ENCODE measurements around the gene KCNIP3. TPM values are rescaled to one million over a fixed set of nuclear protein-coding genes. Genes with fewer than 3 reads are reported as not detected.

Gene KCNIP3
- total and polyA plus RNA-seq, 9 of the 15 experiments (the other 6 are each of a cell fraction or from before 2014, with no cell fraction given), result 0.04 TPM; not detected in 8

- H3K27ac ChIP-seq (ENCODE audit: extremely low read depth, low read depth, low read length), result no peak overlapping the region
- FAIRE-seq, result no peak
- no peak overlapping the region for H2AFZ ChIP-seq (ENCODE audit: low read depth, low read length)
- H3K36me3 ChIP-seq (ENCODE audit: control insufficient read depth, insufficient read depth, low read length), result no peaks in the 10 kb centered on the region
- H3K9me1 ChIP-seq (ENCODE audit: control insufficient read depth, insufficient read depth, low read length), result no peaks in the 10 kb centered on the region
- no peaks in the 10 kb centered on the region for H3K9me3 ChIP-seq (replicated peaks; ENCODE audit: control insufficient read depth, insufficient read depth, low read depth, low read length)
- intact Hi-C loops (cut with micrococcal nuclease) (no loop called here), in situ Hi-C loops (cut with MboI) (no loop called here)
- BruUV-seq (replicated peaks), result no TSS peak
- peaks cover 7% of the 10 kb centered on the region for H4K20me1 ChIP-seq (replicated peaks; ENCODE audit: control insufficient read depth, insufficient read depth, low read length)
- ATAC-seq, result no peak
- peaks cover 6 to 71% of the 10 kb centered on the region in 2 experiments; a peak in 4 of 5 replicates for H3K27me3 ChIP-seq (ENCODE audit: control insufficient read depth in 2 of 2, insufficient read depth in 2 of 2, low read length in 2 of 2)
- POLR2A ChIA-PET, result no interaction called here
- CTCF ChIA-PET (ENCODE audit: low intra/inter-chr PET ratio), result no interaction called here
- WGBS (ENCODE audit: insufficient coverage, low coverage, missing lambda C conversion rate), result 0% methylated on average over 12 of the region's 12 CpGs
- no peak for TF ChIP-seq NFIC (IDR thresholded peaks at IDR 0.05)
- no peak for TF ChIP-seq TRIM24 (IDR thresholded peaks at IDR 0.05)
- no peak for TF ChIP-seq ZNF143 (CRISPR knock-in tag; IDR thresholded peaks at IDR 0.05)
- TF ChIP-seq MCM3 (IDR thresholded peaks at IDR 0.05), result no peak
- no peak for TF ChIP-seq ZNF551 (CRISPR knock-in tag; IDR thresholded peaks at IDR 0.05)
- no peak for TF ChIP-seq CEBPB (tag; IDR thresholded peaks at IDR 0.05)
- no peak for TF ChIP-seq MAFG (tag; conservative IDR thresholded peaks at IDR 0.05)
- no peak for TF ChIP-seq ZNF23 (CRISPR knock-in tag; IDR thresholded peaks at IDR 0.05)
- TF ChIP-seq TBL1XR1 (IDR thresholded peaks at IDR 0.05; ENCODE audit: low read length in 2 of 2), result no peak
- TF ChIP-seq NFXL1 (CRISPR knock-in tag; IDR thresholded peaks at IDR 0.05), result no peak
- TF ChIP-seq EP300 (IDR thresholded peaks at IDR 0.05; ENCODE audit: low read length), result no peak
- TF ChIP-seq ILK (tag; IDR thresholded peaks at IDR 0.05; ENCODE audit: borderline replicate concordance, low read depth), result no peak
- H3K4me2 ChIP-seq (ENCODE audit: insufficient read depth, low read length), result no peak overlapping the region
- DNase-seq (ENCODE audit: extremely low read depth in 1 of 4, low spot score in 3 of 4), result no peak
- peaks cover 0 to 5% of the 10 kb centered on the region in 2 experiments; a peak in 1 of 5 replicates for H3K4me1 ChIP-seq (replicated peaks in 1 of 2; ENCODE audit: control insufficient read depth in 2 of 2, insufficient read depth in 2 of 2, low read length in 2 of 2)
- no peak overlapping the region for H3K4me3 ChIP-seq
- H3K9ac ChIP-seq (ENCODE audit: insufficient read depth in 1 of 2, low read depth in 2 of 2, low read length in 2 of 2), result no peak overlapping the region
- H3K79me2 ChIP-seq (ENCODE audit: control insufficient read depth, insufficient read depth, low read length), result no peaks in the 10 kb centered on the region
These were observed 20.7 kb downstream of the KCNIP3 start for GRCh38 chr2:95317665-95318425.

All from K562 (cell line).